Esophagus squamous epithelium (tissue), 5 donors: ENCODE results near the gene RAB6B. TPM values are rescaled to one million over a fixed set of nuclear protein-coding genes. Genes with fewer than 3 reads are reported as not detected.

Source experiments
- DNase-seq: peaks from one replicate; lab custom pipeline; 2025; lab: John Stamatoyannopoulos, UW
- H3K27ac ChIP-seq, 4 donors: fragments of 200-600 bp; sonication (generic); one replicate each; pipeline ENCODE4 v1.5.1; 2016 to 2019; ENCODE audit warnings: mild to moderate bottlenecking in 1 of 4
- H3K27me3 ChIP-seq, 4 donors: fragments of 200-600 bp; sonication (generic); 1 replicate in 3 of 4; 2 replicates in 1 of 4; pipeline versions ENCODE4 v1.5.1 to v1.6.0; 2017 to 2021; ENCODE audit warnings: antibody characterized with exemption in 1 of 4
- H3K36me3 ChIP-seq, 3 donors: fragments of 200-600 bp; sonication (generic); one replicate each; pipeline ENCODE4 v1.5.1; 2016 to 2019
- H3K4me1 ChIP-seq, 3 donors: fragments of 200-600 bp; sonication (generic); one replicate each; pipeline ENCODE4 v1.5.1; 2017 to 2019
- H3K4me3 ChIP-seq, 4 donors: fragments of 200-600 bp; sonication (generic); 1 replicate in 3 of 4; 2 replicates in 1 of 4; pipeline ENCODE4 v1.5.1; 2016 to 2019; ENCODE audit warnings: mild to moderate bottlenecking in 2 of 4, moderate library complexity in 1 of 4
- H3K9me3 ChIP-seq, 3 donors: fragments of 200-600 bp; sonication (generic); one replicate each; pipeline ENCODE4 v1.5.1; 2016 to 2019
- POLR2A ChIP-seq, 4 donors: fragments of 450-650 bp; IDR thresholded peaks; one replicate each; pipeline ENCODE4 v1.6.1; 2017; ENCODE audit warnings: antibody characterized with exemption in 4 of 4, mild to moderate bottlenecking in 4 of 4, moderate library complexity in 3 of 4
- WGBS, 2 donors: methylation state at CpG; one replicate each; pipeline ENCODE4 v1.1.5; 2018; 5-methylcytosine and 5-hydroxymethylcytosine counted together
- intact Hi-C: fragments of 100-400 bp; cut with DNase I; formaldehyde crosslinking; loops from one replicate; pipeline ENCODE4 v1.15.0; 2022
- total RNA-seq, 4 donors: library from RNA; depleted of rRNA; stranded (reverse); fragments of >200 nt; gene quantifications; one replicate each; pipeline ENCODE4 v1.1.0, GENCODE V29; 2016
- TF ChIP-seq, protein P1 (sequence below), 6 experiments: fragments of 450-650 bp in 4 of 6; fragments of 200-600 bp in 2 of 6; sonication (generic) in 2 of 6; IDR thresholded peaks; one replicate each; pipeline ENCODE4 v1.5.1; 2016 to 2019; ENCODE audit warnings: antibody characterized with exemption in 6 of 6, mild to moderate bottlenecking in 4 of 6, moderate library complexity in 4 of 6
- donor health status: DM: yes; HTN: yes; CAD: no.

The RAB6B gene
- total RNA-seq, 4 donors from 2014 or later = 0.09 to 1.7 (median 0.68) TPM

DNA sequence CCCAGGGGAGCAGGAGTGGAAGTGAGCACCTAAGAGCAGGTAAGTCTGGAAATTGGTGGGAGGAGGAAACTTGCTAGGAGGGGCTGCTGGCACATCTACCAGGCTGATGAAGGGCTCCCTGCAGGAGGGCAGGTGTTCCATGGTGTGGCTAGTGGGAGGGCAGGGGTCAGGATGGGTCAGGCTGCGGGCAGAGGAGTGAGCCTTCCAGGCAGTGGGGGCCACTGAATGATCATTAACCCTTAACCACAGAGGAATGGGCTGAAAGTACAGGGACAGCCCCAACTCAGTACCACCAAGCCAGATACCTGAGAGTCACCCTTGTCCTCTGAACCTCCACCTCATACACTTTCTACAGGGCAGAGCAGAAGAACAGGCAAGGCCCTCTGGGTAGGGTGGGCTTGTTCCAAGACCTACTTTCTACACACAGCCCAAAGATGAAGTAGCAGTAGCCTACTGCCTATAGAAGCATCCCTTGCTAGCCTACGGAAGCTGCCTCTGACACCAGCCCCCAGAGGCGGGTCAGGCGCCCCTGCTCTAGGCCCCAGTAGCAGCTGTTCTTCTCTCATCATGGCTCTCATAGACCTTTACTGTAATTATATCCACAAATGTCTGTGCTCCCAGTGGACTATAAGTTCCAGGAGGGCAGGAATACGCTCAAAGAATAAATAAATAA lies 4.6 kb downstream of the RAB6B start:
- no peak overlapping the region for H3K4me3 ChIP-seq
- intact Hi-C loops = no loop called here
- H3K27me3 ChIP-seq = peaks cover 0 to 24% (median 0%) of the 10 kb centered on the region in 4 donors
- no peaks in the 10 kb centered on the region for H3K36me3 ChIP-seq
- WGBS, 2 donors = 83 to 90% methylated on average over 2 to 5 of the region's 5 CpGs
- H3K27ac ChIP-seq = no peak overlapping the region
- no peaks in the 10 kb centered on the region for H3K9me3 ChIP-seq
- TF ChIP-seq, protein P1, sequence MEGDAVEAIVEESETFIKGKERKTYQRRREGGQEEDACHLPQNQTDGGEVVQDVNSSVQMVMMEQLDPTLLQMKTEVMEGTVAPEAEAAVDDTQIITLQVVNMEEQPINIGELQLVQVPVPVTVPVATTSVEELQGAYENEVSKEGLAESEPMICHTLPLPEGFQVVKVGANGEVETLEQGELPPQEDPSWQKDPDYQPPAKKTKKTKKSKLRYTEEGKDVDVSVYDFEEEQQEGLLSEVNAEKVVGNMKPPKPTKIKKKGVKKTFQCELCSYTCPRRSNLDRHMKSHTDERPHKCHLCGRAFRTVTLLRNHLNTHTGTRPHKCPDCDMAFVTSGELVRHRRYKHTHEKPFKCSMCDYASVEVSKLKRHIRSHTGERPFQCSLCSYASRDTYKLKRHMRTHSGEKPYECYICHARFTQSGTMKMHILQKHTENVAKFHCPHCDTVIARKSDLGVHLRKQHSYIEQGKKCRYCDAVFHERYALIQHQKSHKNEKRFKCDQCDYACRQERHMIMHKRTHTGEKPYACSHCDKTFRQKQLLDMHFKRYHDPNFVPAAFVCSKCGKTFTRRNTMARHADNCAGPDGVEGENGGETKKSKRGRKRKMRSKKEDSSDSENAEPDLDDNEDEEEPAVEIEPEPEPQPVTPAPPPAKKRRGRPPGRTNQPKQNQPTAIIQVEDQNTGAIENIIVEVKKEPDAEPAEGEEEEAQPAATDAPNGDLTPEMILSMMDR (IDR thresholded peaks at IDR 0.05) = no peak
- TF ChIP-seq POLR2A (IDR thresholded peaks at IDR 0.05) = no peak
- H3K4me1 ChIP-seq = peaks cover 9 to 21% (median 18%) of the 10 kb centered on the region in 3 donors
- no peak for DNase-seq

- no peak overlapping the region for H3K4me3 ChIP-seq
- no peak for TF ChIP-seq POLR2A (IDR thresholded peaks at IDR 0.05)
- TF ChIP-seq, protein P1 (IDR thresholded peaks at IDR 0.05) = no peak
- no peak for DNase-seq
- H3K9me3 ChIP-seq = no peaks in the 10 kb centered on the region
- H3K4me1 ChIP-seq = peaks cover 3 to 10% (median 8%) of the 10 kb centered on the region in 3 donors
- intact Hi-C loops = no loop called here
- H3K36me3 ChIP-seq = no peaks in the 10 kb centered on the region
- H3K27ac ChIP-seq = no peak overlapping the region
- H3K27me3 ChIP-seq = peaks cover 0 to 13% (median 0%) of the 10 kb centered on the region in 4 donors
- 88% methylated on average over 2 of the region's 2 CpGs; no CpG with 5 or more reads in 1 of the 2 donors for WGBS, 2 donors
Measured at GRCh38 chr3:133890037-133890436, 5.6 kb downstream of the RAB6B start.

- no peak overlapping the region for H3K27ac ChIP-seq
- TF ChIP-seq, protein P1 (IDR thresholded peaks at IDR 0.05) = no peak
- TF ChIP-seq POLR2A (IDR thresholded peaks at IDR 0.05) = no peak
- H3K36me3 ChIP-seq = no peaks in the 10 kb centered on the region
- intact Hi-C loops = no loop called here
- no peaks in the 10 kb centered on the region for H3K9me3 ChIP-seq
- H3K4me3 ChIP-seq = no peak overlapping the region
- peaks cover 0 to under 1% (median 0%) of the 10 kb centered on the region in 4 donors for H3K27me3 ChIP-seq
- DNase-seq = no peak
- WGBS, 2 donors = 85 to 89% methylated on average over 9 of the region's 9 CpGs
- H3K4me1 ChIP-seq = no peaks in the 10 kb centered on the region
Measured at GRCh38 chr3:133888726-133889340, 6.8 kb downstream of the RAB6B start.

GRCh38 chr3:133887803-133888703 lies 7.6 kb downstream of the RAB6B start:
- H3K9me3 ChIP-seq = no peaks in the 10 kb centered on the region
- no peaks in the 10 kb centered on the region for H3K4me1 ChIP-seq
- H3K36me3 ChIP-seq = no peaks in the 10 kb centered on the region
- TF ChIP-seq, protein P1 (IDR thresholded peaks at IDR 0.05) = no peak
- no peak for TF ChIP-seq POLR2A (IDR thresholded peaks at IDR 0.05)
- 65 to 73% methylated on average over 2 to 4 of the region's 8 CpGs for WGBS, 2 donors
- no peak overlapping the region for H3K4me3 ChIP-seq
- intact Hi-C loops = no loop called here
- H3K27ac ChIP-seq = no peak overlapping the region
- H3K27me3 ChIP-seq = no peaks in the 10 kb centered on the region
- no peak for DNase-seq
